Cardiac septum (tissue), 1 donor: ENCODE measurements around the gene COL5A2. TPM values are rescaled to one million over a fixed set of nuclear protein-coding genes. Genes with fewer than 3 reads are reported as not detected.

Source experiments
- DNase-seq: peaks from one replicate; pipeline ENCODE4 v3.0.0-alpha.2; 2020; ENCODE audit warnings: low spot score
- intact Hi-C: fragments of 100-400 bp; cut with DNase I; formaldehyde crosslinking; loops from one replicate; pipeline ENCODE4 v1.14.0; 2022
- microRNA-seq: library from miRNA; unstranded; fragments of <30 nt; microRNA quantifications from one replicate; pipeline ENCODE4 v1.2.0, GENCODE V29; 2020
- total RNA-seq: library from RNA; stranded (reverse); fragmentation: NEBNext Ultra II Directional; extraction: Animal tissue kit (Norgen Biotek cat#: 25700); gene quantifications from one replicate; pipeline ENCODE4 v1.2.1, GENCODE V29; 2021
- donor health status: DM: no; HTN: no; CAD: no.

COL5A2 gene
- total RNA-seq, 1 donor from 2014 or later: 16.0 TPM

DNA sequence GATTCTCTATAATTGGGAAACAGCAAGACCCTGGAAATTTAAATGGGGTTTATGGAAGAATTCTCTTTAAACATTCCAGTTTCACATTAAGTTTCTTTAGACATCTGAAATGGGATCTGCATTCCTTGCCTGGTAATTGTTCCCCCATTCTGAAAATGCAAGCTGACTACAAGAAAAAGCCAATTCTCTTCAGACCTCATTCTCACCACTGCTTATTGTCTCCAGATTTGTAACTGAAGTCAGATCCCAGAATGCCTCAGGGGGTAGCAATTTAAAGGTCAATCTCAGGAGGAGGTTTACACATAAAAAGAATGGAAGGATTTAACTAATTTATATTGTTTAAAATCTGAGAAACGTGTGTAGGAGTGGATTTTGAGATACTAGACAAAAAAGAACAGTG is 164.2 kb downstream of the COL5A2 start:
- no peak for DNase-seq
- intact Hi-C loops: no loop called here

DNA sequence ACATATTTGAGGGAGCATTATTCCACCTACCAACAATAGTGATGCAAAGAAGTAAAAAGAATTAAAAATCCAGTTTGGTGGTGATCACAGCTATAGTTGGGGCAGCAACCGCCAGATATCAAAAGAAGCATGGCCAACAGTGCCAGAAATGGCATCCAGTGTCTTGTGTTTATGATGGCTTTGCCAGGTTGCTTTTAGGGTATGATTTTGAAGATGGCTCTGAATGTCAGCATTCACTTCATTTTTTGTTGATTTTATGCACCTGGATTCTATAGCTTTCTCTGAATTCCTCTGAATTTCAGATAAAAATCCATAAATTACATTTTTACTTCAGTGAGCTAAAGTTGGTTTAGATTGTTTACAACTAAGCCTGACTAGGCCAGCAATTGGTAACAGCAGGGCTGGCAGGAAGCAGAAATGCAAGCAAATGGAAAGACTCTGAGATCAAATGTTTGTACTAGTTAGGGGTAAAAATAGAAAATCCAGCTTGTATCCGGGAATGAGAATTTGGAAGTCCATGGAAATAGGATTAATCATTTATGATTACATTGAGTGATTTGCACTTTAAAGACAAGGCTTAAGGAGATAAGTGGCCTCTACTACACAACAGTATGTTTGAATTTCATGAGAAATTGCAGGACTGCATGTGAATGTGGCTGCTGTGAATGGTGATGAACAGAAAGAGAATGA is 165.0 kb downstream of the COL5A2 start:
- DNase-seq: no peak
- intact Hi-C loops: no loop called here

DNA sequence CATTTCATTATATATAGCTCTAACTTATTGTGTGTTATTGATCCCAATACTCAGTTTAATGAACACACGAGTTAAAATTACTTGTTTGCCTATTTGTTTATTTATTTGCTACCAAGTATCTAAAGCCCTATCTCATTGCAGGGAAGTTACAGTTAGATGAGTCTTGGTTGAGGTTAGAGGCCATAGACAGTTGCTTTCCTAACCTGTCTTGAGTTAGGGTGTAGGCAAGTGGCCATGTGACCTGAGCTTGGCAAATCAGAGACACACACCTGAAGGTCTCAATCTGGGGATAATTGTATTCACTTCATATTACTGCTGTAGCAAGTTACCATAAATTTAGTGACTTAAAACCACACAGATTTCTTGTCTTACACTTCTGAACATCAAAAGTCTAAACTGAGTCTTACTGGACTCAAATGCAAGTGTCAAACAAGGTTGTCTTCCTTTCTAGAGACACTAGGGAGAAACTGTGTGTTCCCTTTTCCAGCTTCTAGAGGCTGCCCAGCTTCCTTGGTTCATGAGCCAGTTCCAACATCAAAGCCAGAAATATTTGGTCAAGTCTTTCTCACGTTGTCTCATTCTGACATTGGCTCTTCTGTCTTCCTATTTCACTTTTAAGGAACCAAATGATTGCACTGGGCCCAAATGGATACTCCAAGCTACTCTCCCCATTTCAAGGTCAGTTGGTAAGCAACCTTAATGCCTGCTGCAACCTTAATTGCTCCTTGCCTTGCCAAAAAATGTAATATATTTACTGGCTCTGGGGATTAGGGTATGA is 165.7 kb downstream of the COL5A2 start:
- intact Hi-C loops: no loop called here
- DNase-seq: no peak

DNA sequence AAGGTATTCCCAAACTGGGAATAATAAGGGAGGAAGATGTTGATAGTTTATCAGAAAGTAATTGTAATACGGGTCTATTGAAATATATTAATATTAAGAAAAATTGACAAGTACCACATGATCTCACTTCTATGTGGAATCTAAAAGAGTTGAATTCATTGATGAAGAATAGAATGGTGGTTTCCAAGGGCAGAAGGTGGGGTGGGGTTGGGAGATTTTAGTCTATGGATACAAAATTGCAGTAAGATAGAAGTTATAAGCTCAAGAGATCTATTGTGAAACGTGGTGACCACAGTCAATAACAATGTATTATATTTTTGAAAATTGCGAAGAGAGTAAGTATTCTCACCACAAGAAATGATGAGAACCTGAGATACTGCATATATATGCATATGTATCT is 166.5 kb downstream of the COL5A2 start:
- intact Hi-C loops: no loop called here
- DNase-seq: no peak

DNA sequence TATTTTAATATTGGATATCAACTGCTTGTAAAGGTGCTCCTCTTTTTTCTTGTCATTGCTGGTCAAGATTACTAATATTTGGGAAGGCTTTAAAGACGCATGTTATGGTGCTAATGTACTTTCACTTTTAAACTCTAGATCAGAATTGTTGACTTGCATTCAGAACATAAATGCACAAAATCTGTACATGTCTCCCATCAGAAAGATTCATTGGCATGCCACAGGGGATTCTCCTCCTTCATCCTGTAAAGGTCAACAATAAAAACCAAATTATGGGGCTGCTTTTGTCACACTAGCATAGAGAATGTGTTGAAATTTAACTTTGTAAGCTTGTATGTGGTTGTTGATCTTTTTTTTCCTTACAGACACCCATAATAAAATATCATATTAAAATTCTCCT is 167.2 kb downstream of the COL5A2 start:
- intact Hi-C loops: no loop called here
- no peak for DNase-seq

DNA sequence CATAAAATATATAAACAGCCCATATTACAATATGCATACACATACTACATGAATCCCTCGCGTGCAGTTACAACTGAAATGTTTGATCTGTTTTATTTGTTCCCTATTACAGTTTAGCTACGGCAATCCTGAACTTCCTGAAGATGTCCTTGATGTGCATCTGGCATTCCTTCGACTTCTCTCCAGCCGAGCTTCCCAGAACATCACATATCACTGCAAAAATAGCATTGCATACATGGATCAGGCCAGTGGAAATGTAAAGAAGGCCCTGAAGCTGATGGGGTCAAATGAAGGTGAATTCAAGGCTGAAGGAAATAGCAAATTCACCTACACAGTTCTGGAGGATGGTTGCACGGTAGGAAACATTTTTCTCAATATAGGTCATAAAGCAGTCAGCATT is 169.0 kb downstream of the COL5A2 start:
- no peak for DNase-seq
- intact Hi-C loops: no loop called here

DNA sequence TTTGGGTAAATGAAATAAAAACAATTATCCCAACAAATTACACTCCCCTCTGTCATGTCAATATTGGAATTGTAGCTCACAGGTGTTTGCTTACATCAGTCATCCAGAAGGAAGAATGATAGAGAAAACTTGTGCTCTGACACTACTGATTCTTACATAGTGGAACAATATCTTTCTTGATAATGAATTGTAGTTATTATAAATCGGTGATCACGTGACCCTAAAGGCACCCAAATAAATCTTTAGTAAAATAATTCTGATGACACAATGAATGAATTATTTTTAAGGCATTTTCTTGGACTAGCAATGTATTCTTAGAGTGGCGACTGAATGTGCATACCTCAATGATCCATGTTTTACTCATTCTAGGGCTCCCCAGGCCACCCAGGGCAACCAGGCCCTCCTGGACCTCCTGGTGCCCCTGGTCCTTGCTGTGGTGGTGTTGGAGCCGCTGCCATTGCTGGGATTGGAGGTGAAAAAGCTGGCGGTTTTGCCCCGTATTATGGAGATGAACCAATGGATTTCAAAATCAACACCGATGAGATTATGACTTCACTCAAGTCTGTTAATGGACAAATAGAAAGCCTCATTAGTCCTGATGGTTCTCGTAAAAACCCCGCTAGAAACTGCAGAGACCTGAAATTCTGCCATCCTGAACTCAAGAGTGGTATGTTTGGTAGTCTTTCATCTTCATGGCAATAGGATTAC is 170.9 kb downstream of the COL5A2 start:
- DNase-seq: no peak
- intact Hi-C loops: no loop called here

DNA sequence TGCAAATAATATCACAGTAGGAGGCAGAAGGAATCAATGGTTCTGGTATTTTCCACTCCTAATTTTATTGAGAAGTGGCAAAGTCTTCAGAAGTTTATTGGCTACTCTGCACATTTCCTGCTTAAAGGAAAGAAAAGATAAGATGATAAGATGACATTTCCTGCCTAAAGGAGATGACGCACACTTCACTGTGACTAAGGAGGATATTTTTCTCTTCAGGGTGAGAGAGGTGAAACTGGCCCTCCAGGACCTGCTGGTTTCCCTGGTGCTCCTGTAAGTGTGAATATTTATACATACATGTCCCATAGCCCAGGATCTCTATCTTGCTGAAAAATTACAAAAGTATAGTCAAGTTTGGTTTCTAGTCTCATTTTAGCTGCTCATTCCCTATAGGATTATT is 177.5 kb downstream of the COL5A2 start:
- intact Hi-C loops: no loop called here

DNA sequence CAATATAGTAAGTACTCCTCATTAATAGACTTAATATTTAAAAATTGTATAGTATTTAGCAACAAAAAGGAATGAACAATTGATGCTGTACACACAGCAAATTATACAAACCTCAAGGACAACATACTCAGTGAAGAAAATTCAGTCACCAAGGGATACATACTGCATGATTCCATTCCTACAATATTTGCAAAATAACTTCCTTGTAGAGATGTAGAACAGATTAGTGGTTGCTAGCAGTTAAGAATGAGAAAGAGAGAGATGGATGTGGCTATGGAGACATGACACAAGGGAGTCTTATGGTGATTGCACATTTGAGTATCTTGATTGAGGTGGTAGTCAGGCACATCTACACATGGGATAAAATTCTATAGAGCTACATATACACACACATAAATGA is 179.3 kb downstream of the COL5A2 start:
- DNase-seq: no peak
- intact Hi-C loops: no loop called here

More for the DNA sequence above, 177.5 kb downstream of the COL5A2 start:
- no peak for DNase-seq

DNA sequence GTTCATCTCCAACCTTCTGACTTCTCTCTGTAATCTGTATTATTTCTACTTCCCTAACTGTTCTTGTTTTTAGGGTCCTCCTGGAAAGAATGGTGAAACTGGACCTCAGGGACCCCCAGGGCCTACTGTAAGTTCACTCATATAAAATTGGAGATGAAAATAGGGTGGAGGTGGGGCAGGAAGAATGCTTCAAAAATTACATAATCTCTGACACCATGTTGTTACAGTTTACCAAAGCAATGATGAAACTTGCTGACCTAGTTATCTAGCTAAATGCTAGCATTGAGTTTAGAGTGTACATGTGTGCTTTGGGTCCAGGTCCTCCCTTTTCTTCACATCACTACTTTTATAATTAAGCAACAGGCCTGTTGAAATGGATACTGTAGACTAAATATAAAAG is 182.3 kb downstream of the COL5A2 start:
- no peak for DNase-seq
- intact Hi-C loops: no loop called here

DNA sequence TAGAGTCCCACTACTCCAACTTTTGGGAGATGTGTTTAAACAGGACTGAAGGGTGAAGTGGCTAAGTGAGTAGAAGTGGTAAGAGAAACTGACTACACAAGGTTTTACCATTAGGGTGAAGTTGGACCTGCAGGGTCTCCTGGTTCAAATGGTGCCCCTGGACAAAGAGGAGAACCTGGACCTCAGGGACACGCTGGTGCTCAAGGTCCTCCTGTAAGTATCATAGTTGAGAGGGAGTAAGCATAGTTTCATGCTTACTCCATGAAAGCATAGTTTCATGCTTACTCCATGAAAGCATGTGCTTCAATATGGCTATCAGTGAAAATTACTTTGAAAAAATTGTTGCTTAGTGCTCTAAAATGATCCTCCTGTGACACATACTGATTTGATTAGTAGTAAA is 186.3 kb downstream of the COL5A2 start:
- intact Hi-C loops: no loop called here

DNA sequence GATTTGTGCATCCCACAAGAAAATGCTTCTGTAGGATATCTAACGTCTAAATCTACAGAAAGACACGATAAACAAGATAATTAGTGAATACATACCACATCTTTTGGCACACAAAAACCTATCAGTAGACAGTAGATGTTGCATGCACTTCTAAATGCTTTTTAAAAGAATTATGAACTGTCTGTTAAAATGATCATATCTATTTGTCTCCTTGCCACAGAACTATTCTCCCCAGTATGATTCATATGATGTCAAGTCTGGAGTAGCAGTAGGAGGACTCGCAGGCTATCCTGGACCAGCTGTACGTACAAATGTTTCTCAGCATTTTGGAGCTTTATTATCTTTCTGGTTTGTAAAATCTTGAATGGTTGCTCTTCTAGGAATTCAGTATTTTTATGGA is 192.7 kb downstream of the COL5A2 start:
- no peak for DNase-seq

More for the DNA sequence above, 186.3 kb downstream of the COL5A2 start:
- no peak for DNase-seq

DNA sequence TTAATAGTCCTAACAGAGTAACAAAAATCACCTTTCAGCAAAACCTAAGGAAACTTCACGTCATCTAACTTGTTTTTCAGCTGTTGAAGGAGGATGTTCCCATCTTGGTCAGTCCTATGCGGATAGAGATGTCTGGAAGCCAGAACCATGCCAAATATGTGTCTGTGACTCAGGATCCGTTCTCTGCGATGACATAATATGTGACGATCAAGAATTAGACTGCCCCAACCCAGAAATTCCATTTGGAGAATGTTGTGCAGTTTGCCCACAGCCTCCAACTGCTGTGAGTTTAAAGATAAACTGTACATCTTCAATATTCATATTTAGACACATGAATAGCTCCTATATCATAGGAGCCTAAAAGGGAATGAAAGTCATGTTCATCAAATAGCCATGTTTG is 194.9 kb downstream of the COL5A2 start:
- DNase-seq: no peak

More for the DNA sequence above, 192.7 kb downstream of the COL5A2 start:
- intact Hi-C loops: no loop called here

DNA sequence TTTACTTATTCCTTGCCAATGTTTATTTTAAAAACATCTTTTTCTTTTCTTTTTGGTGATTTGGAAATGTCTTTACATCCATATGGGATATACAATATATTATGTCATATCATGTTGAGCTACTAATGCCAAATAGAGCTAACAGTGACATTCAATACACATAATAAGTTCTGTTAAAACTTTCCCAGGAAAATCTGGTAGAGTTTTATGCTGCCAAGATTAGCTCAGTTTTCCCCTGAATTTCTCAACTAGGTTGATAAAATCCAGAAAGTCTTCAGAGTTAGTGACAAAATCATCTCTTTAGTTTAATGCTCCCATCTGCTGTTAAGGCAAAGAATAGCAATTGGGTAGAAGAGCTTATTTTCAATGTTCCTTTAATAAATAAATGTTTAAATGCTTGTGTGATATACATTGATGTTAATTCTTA is 195.5 kb downstream of the COL5A2 start:
- intact Hi-C loops: no loop called here
- no peak for DNase-seq

More for the DNA sequence above, 194.9 kb downstream of the COL5A2 start:
- intact Hi-C loops: no loop called here

DNA sequence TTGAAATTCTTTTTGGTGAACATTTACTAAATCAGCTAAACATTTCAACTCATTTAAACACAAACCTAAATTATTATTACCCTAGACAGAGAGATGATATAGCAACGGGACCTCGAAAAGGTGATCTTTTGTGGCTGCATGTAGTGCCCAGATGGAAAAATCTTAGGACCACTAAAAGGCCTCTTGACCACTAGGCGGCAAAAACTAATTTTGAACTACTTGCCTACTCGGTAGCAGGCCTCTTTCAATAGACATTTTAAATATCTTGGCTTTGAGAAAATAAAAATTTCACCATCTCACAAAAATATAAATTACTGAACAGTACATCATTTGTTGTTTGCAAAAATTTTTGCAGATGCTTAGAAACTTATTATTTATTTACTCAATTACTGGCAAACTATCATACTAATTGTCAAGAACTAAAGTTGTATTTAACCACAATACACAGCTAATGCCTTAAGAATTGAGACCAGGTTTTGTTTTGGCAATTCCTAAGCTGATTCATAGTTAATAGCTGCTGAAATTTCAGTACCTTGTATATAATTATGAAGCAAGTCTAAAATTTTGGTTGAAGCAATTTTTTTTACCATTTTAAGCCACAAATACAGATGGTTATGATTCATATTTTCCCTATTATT is 196.0 kb downstream of the COL5A2 start:
- no peak for DNase-seq
- intact Hi-C loops: no loop called here

Small RNAs within 50 kb of the gene (microRNA-seq; reads per million reads assigned to microRNA genes)
- gene MIR3129: not detected
- gene MIR3606: not detected

Other genes with a start within 250 kb of the COL5A2 start
- 180 TPM for gene COL3A1, start 205.4 kb downstream of the COL5A2 start, total RNA-seq